Measurements from ENCODE around the gene DIP2B.

The DIP2B gene

GRCh38 chr12:50635857-50636256 lies 131.1 kb downstream of the DIP2B start:
- DNase-seq (ENCODE audit: low read depth, low spot score) = no peak

GRCh38 chr12:50636505-50636904 lies 131.7 kb downstream of the DIP2B start:
- no peak for DNase-seq (ENCODE audit: low read depth, low spot score)

GRCh38 chr12:50637870-50638481 lies 133.2 kb downstream of the DIP2B start:
- no peak for DNase-seq (ENCODE audit: low read depth, low spot score)

- DNase-seq (ENCODE audit: low read depth, low spot score) = no peak
Observed at GRCh38 chr12:50638482-50638880, 133.7 kb downstream of the DIP2B start.

- no peak for DNase-seq (ENCODE audit: low read depth, low spot score)
Observed at GRCh38 chr12:50639721-50640120, 134.9 kb downstream of the DIP2B start.

- DNase-seq (ENCODE audit: low read depth, low spot score) = no peak
Observed at GRCh38 chr12:50640321-50640939, 135.6 kb downstream of the DIP2B start.

- DNase-seq (ENCODE audit: low read depth, low spot score) = no peak
Observed at GRCh38 chr12:50641566-50641965, 136.8 kb downstream of the DIP2B start.

- DNase-seq (ENCODE audit: low read depth, low spot score) = no peak
Observed at GRCh38 chr12:50642035-50642451, 137.3 kb downstream of the DIP2B start.

GRCh38 chr12:50642761-50643160 lies 138.0 kb downstream of the DIP2B start:
- DNase-seq (ENCODE audit: low read depth, low spot score) = no peak

- no peak for DNase-seq (ENCODE audit: low read depth, low spot score)
Observed at GRCh38 chr12:50647031-50647430, 142.2 kb downstream of the DIP2B start.

GRCh38 chr12:50647479-50647878 lies 142.7 kb downstream of the DIP2B start:
- DNase-seq (ENCODE audit: low read depth, low spot score) = no peak

GRCh38 chr12:50650285-50650684 lies 145.5 kb downstream of the DIP2B start:
- DNase-seq (ENCODE audit: low read depth, low spot score) = no peak

GRCh38 chr12:50655374-50655921 lies 150.7 kb downstream of the DIP2B start:
- DNase-seq (ENCODE audit: low read depth, low spot score) = no peak

GRCh38 chr12:50659260-50659659 lies 154.5 kb downstream of the DIP2B start:
- DNase-seq (ENCODE audit: low read depth, low spot score) = no peak

GRCh38 chr12:50659690-50660424 lies 155.1 kb downstream of the DIP2B start:
- DNase-seq (ENCODE audit: low read depth, low spot score) = no peak

- DNase-seq (ENCODE audit: low read depth, low spot score) = no peak
Observed at GRCh38 chr12:50660425-50660822, 155.6 kb downstream of the DIP2B start.

GRCh38 chr12:50661300-50662115 lies 156.7 kb downstream of the DIP2B start:
- DNase-seq (ENCODE audit: low read depth, low spot score) = peak; percentile 13

GRCh38 chr12:50662116-50662510 lies 157.3 kb downstream of the DIP2B start:
- DNase-seq (ENCODE audit: low read depth, low spot score) = no peak

- no peak for DNase-seq (ENCODE audit: low read depth, low spot score)
Observed at GRCh38 chr12:50665170-50665569, 160.4 kb downstream of the DIP2B start.

GRCh38 chr12:50665609-50666008 lies 160.8 kb downstream of the DIP2B start:
- DNase-seq (ENCODE audit: low read depth, low spot score) = no peak

- no peak for DNase-seq (ENCODE audit: low read depth, low spot score)
Observed at GRCh38 chr12:50666023-50666422, 161.2 kb downstream of the DIP2B start.

- DNase-seq (ENCODE audit: low read depth, low spot score) = no peak
Observed at GRCh38 chr12:50672158-50672557, 167.4 kb downstream of the DIP2B start.
